PC-9 (cell line): ENCODE results near the gene ELMO1.

Experiments used
- EZH2 ChIP-seq: fragments of 200-600 bp; sonication (generic); IDR thresholded peaks from 2 replicates; pipeline ENCODE4 v1.8.0; 2017; ENCODE audit warnings: antibody characterized with exemption, low read depth
- TF ChIP-seq, protein P1 (sequence below): fragments of 200-600 bp; sonication (generic); conservative IDR thresholded peaks from 2 replicates; pipeline ENCODE4 v1.6.1; 2017; ENCODE audit warnings: mixed run types, antibody characterized with exemption, mild to moderate bottlenecking, moderate library complexity

- TF ChIP-seq, protein P1, sequence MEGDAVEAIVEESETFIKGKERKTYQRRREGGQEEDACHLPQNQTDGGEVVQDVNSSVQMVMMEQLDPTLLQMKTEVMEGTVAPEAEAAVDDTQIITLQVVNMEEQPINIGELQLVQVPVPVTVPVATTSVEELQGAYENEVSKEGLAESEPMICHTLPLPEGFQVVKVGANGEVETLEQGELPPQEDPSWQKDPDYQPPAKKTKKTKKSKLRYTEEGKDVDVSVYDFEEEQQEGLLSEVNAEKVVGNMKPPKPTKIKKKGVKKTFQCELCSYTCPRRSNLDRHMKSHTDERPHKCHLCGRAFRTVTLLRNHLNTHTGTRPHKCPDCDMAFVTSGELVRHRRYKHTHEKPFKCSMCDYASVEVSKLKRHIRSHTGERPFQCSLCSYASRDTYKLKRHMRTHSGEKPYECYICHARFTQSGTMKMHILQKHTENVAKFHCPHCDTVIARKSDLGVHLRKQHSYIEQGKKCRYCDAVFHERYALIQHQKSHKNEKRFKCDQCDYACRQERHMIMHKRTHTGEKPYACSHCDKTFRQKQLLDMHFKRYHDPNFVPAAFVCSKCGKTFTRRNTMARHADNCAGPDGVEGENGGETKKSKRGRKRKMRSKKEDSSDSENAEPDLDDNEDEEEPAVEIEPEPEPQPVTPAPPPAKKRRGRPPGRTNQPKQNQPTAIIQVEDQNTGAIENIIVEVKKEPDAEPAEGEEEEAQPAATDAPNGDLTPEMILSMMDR = no peak
- no peak for TF ChIP-seq EZH2
These were observed 16.3 kb downstream of the ELMO1 start for GRCh38 chr7:37432281-37432920.
